GM21825 (cell line): ENCODE results near the gene SPIRE1.
"Not testable (repeated sequence)": the region's sequence is repeated elsewhere in the genome, so short reads cannot be mapped to it uniquely, and the experiment has no call there.

ENCODE experiments used
- ATAC-seq: cut with Tn5 transposase; IDR thresholded peaks from one replicate; pipeline ENCODE4 v1.9.1; 2021; ENCODE audit warnings: mild to moderate bottlenecking, moderate library complexity; ENCODE audit not compliant: unreplicated experiment

SPIRE1 gene

GRCh38 chr18:12497839-12498238 is 160.1 kb downstream of the SPIRE1 start:
- no peak for ATAC-seq

- ATAC-seq, result no peak
Measured at GRCh38 chr18:12497296-12497695, 160.6 kb downstream of the SPIRE1 start.

- no peak for ATAC-seq
Measured at GRCh38 chr18:12492907-12493306, 165.0 kb downstream of the SPIRE1 start.

- ATAC-seq, result no peak
Measured at GRCh38 chr18:12491611-12492435, 166.1 kb downstream of the SPIRE1 start.

GRCh38 chr18:12485479-12486105 is 172.3 kb downstream of the SPIRE1 start:
- ATAC-seq, result no peak

GRCh38 chr18:12481915-12482314 is 176.0 kb downstream of the SPIRE1 start:
- ATAC-seq, result not testable (repeated sequence)

- ATAC-seq, result no peak
Measured at GRCh38 chr18:12479982-12480381, 177.9 kb downstream of the SPIRE1 start.

- no peak for ATAC-seq
Measured at GRCh38 chr18:12479536-12479935, 178.4 kb downstream of the SPIRE1 start.

- no peak for ATAC-seq
Measured at GRCh38 chr18:12478269-12479047, 179.4 kb downstream of the SPIRE1 start.

- no peak for ATAC-seq
Measured at GRCh38 chr18:12477606-12478005, 180.3 kb downstream of the SPIRE1 start.

GRCh38 chr18:12476955-12477354 is 181.0 kb downstream of the SPIRE1 start:
- no peak for ATAC-seq

- no peak for ATAC-seq
Measured at GRCh38 chr18:12474876-12475275, 183.0 kb downstream of the SPIRE1 start.

- no peak for ATAC-seq
Measured at GRCh38 chr18:12474146-12474545, 183.8 kb downstream of the SPIRE1 start.

GRCh38 chr18:12470382-12471075 is 187.4 kb downstream of the SPIRE1 start:
- ATAC-seq, result no peak

GRCh38 chr18:12468445-12468844 is 189.5 kb downstream of the SPIRE1 start:
- no peak for ATAC-seq

GRCh38 chr18:12464731-12465130 is 193.2 kb downstream of the SPIRE1 start:
- no peak for ATAC-seq

- no peak for ATAC-seq
Measured at GRCh38 chr18:12463191-12463590, 194.7 kb downstream of the SPIRE1 start.

- no peak for ATAC-seq
Measured at GRCh38 chr18:12462242-12462641, 195.7 kb downstream of the SPIRE1 start.

- ATAC-seq, result no peak
Measured at GRCh38 chr18:12461326-12461725, 196.6 kb downstream of the SPIRE1 start.

- no peak for ATAC-seq
Measured at GRCh38 chr18:12460874-12461273, 197.0 kb downstream of the SPIRE1 start.

GRCh38 chr18:12458771-12459170 is 199.1 kb downstream of the SPIRE1 start:
- no peak for ATAC-seq
